ENCODE data around the gene IRF6. TPM values are rescaled to one million over a fixed set of nuclear protein-coding genes. Genes with fewer than 3 reads are reported as not detected.

The IRF6 gene
- total RNA-seq, 1 donor from 2014 or later, result 23.4 TPM

GRCh38 chr1:209769971-209770370 is 36.0 kb downstream of the IRF6 start:
- no peaks in the 10 kb centered on the region for H3K9me3 Mint-ChIP-seq (ENCODE audit: low read depth)
- no peak overlapping the region for H3K4me3 Mint-ChIP-seq (ENCODE audit: low read depth)
- TF ChIP-seq, protein P1, sequence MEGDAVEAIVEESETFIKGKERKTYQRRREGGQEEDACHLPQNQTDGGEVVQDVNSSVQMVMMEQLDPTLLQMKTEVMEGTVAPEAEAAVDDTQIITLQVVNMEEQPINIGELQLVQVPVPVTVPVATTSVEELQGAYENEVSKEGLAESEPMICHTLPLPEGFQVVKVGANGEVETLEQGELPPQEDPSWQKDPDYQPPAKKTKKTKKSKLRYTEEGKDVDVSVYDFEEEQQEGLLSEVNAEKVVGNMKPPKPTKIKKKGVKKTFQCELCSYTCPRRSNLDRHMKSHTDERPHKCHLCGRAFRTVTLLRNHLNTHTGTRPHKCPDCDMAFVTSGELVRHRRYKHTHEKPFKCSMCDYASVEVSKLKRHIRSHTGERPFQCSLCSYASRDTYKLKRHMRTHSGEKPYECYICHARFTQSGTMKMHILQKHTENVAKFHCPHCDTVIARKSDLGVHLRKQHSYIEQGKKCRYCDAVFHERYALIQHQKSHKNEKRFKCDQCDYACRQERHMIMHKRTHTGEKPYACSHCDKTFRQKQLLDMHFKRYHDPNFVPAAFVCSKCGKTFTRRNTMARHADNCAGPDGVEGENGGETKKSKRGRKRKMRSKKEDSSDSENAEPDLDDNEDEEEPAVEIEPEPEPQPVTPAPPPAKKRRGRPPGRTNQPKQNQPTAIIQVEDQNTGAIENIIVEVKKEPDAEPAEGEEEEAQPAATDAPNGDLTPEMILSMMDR (IDR thresholded peaks at IDR 0.05; ENCODE audit: unreplicated experiment), result no peak
- no peak overlapping the region for H3K27ac Mint-ChIP-seq
- peaks cover 7% of the 10 kb centered on the region for H3K27me3 Mint-ChIP-seq
- DNase-seq (ENCODE audit: low spot score, unreplicated experiment), result no peak
- H3K4me1 Mint-ChIP-seq (ENCODE audit: low read depth), result no peaks in the 10 kb centered on the region
- no peaks in the 10 kb centered on the region for H3K36me3 Mint-ChIP-seq (ENCODE audit: insufficient read depth)

- no peak overlapping the region for H3K4me3 Mint-ChIP-seq (ENCODE audit: low read depth)
- H3K9me3 Mint-ChIP-seq (ENCODE audit: low read depth), result no peaks in the 10 kb centered on the region
- no peak overlapping the region for H3K27ac Mint-ChIP-seq
- TF ChIP-seq, protein P1 (IDR thresholded peaks at IDR 0.05; ENCODE audit: unreplicated experiment), result no peak
- H3K27me3 Mint-ChIP-seq, result peaks cover 2% of the 10 kb centered on the region
- H3K4me1 Mint-ChIP-seq (ENCODE audit: low read depth), result no peaks in the 10 kb centered on the region
- H3K36me3 Mint-ChIP-seq (ENCODE audit: insufficient read depth), result no peaks in the 10 kb centered on the region
- DNase-seq (ENCODE audit: low spot score, unreplicated experiment), result no peak
These were observed 36.6 kb downstream of the IRF6 start for GRCh38 chr1:209769171-209769904.

GRCh38 chr1:209768354-209768774 is 37.6 kb downstream of the IRF6 start:
- Mint-ChIP-seq H3K9me3 (ENCODE audit: low read depth) (no peaks in the 10 kb centered on the region), H3K4me1 (ENCODE audit: low read depth) (no peaks in the 10 kb centered on the region), H3K27me3 (peaks cover 3% of the 10 kb centered on the region), H3K4me3 (ENCODE audit: low read depth) (no peak overlapping the region), H3K36me3 (ENCODE audit: insufficient read depth) (no peaks in the 10 kb centered on the region), H3K27ac (no peak overlapping the region)
- DNase-seq (ENCODE audit: low spot score, unreplicated experiment), result no peak
- TF ChIP-seq, protein P1 (IDR thresholded peaks at IDR 0.05; ENCODE audit: unreplicated experiment), result no peak

DNA sequence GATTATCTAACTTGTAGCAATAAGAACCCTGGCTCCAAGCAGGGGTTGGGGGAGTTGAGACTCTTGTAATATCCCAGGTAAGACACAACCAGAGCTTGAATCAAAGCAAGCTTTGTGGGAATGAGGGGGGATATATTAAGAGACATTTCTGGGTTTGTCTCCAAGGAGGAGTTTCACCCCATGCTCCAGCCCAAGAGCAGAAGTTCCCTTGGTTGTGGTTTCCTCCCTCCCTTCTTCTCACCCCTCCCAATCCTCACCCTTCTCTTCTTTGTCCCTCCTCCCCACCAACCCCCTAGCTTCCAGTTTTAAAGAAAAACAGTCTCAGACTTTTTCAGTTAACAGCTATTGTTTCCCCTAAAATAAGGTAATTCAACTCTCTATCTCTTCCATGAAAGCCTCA is 38.2 kb downstream of the IRF6 start:
- Mint-ChIP-seq H3K4me1 (ENCODE audit: low read depth) (no peaks in the 10 kb centered on the region), H3K4me3 (ENCODE audit: low read depth) (no peak overlapping the region), H3K9me3 (ENCODE audit: low read depth) (no peaks in the 10 kb centered on the region), H3K27ac (no peak overlapping the region), H3K36me3 (ENCODE audit: insufficient read depth) (no peaks in the 10 kb centered on the region), H3K27me3 (peaks cover 6% of the 10 kb centered on the region)
- DNase-seq (ENCODE audit: low spot score, unreplicated experiment), result no peak
- TF ChIP-seq, protein P1 (IDR thresholded peaks at IDR 0.05; ENCODE audit: unreplicated experiment), result no peak

DNA sequence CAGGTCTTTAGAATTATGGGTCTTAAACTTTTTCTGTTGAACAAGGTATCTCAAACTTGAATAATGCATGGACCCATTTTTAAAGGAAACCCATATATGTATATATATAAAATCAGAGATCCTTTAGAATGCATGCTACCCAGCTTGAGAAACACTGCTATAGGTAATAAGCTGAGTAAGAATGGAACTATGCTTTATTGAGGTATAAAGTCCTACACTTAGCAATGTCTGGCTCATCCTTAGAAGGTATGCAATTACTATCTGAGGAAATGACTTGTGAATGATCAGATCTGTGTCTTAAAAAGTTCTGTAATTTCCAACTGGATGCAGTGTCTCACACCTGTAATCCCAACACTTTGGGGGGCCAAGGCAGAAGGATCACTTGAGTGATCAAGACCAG is 38.8 kb downstream of the IRF6 start:
- Mint-ChIP-seq H3K27ac (no peak overlapping the region), H3K4me3 (ENCODE audit: low read depth) (no peak overlapping the region), H3K27me3 (peaks cover 12% of the 10 kb centered on the region), H3K9me3 (ENCODE audit: low read depth) (no peaks in the 10 kb centered on the region), H3K36me3 (ENCODE audit: insufficient read depth) (no peaks in the 10 kb centered on the region), H3K4me1 (ENCODE audit: low read depth) (no peaks in the 10 kb centered on the region)
- no peak for DNase-seq (ENCODE audit: low spot score, unreplicated experiment)
- TF ChIP-seq, protein P1 (IDR thresholded peaks at IDR 0.05; ENCODE audit: unreplicated experiment), result no peak

All from progenitor cell of endocrine pancreas (in vitro differentiated cells).